ENCODE data around the gene SZRD1.

The SZRD1 gene

DNA sequence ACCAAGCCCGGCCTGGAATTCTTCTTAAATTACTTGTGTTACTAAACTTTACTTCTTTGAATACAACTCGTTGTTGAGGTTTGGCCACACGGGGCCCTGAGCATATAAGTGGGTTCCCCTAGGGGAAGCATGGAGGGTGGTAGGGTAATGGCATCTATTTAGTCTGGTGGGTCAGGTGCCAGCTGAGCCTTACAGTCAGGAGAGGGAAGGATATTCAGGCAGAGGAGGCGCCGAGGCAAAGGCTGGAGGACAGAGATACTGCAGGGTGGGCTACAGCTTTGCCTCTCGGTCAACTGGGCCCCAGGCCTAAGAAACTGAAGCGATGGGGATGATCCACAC is 73.1 kb downstream of the SZRD1 start:
- peak; percentile 17 for DNase-seq (ENCODE audit: low read depth, low spot score)

DNA sequence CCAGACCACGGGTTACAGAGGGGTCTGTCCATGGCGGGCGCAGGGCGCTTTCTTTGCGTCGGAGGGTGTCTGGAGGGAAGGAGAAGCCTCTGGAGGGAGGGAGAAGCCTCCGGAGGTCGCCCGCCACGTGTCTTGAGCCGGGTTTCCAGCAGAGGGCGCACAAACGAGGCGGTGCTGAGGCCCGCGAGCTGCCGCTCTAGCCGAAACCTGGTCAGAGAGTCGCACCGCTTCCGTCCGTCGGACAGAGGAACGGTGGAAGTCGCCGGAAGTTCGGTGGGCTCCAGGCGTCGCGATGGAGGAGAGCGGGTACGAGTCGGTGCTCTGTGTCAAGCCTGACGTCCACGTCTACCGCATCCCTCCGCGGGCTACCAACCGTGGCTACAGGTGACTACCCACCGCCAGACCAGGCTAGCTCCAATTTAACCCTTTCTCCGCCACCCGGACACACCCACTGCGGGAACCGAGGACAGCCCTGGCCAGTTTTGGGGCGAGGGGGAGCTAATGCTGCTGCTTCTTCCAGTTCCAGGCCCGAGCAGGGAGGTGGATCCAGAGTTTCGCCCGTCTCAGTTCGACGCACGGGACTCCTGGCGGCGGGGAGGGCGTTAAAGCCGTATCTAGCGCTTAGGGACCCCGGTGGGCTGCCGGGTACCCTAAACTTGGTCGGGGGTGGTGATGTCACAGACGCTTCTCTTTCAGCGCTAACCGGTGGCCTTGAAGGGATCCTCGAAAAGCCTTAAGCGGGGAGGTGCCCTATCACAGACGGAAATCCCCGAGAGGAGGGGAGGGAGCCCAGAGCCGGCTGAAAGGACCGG is 73.6 kb downstream of the SZRD1 start, which contains the start of gene NECAP2:
NECAP2 (plus strand) TSS at position 255 of the 812 bp plus-strand sequence; CDS start at position 293, 38 bp downstream.
- peak; percentile 76 for DNase-seq (ENCODE audit: low read depth, low spot score)

DNA sequence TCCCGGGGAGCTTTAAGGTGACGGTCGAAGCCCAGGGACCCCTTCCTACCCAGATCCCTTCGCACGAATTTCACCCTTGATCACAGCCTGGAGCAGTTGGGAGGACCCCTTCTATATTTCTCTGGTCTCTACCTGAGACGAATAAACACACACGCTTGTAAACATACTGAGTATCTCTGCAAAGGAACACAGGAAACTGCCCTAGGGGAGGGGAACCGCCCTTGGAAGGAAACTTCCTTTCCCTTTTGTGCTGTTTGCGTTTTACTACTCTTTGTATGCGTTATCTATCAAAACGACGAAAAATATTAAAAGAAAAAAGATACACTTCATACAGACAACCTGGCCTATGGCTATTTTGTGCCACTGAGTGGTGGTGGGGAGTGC is 74.2 kb downstream of the SZRD1 start:
- no peak for DNase-seq (ENCODE audit: low read depth, low spot score)

- DNase-seq (ENCODE audit: low read depth, low spot score) = no peak
Measured at GRCh38 chr1:16442265-16442664, 75.2 kb downstream of the SZRD1 start.

DNA sequence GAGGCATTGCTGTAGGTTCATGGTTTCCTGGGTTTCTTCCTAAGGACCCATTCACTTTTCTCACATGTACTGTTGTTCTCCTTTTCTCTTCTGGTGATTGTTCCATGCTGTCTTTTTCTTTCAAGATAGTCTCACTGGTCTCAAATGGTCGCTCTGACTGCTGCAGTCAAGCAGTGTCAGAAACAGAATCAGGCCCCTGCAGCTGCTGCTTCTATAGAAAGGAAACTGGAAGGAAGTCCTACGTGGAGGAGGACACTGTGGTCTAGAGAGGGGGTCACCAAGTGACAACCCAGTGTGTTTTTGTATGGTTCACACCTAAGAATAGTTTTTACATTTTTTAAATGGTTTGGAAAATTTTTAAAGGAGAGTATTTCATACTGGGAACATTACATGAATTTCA is 75.9 kb downstream of the SZRD1 start:
- no peak for DNase-seq (ENCODE audit: low read depth, low spot score)

DNA sequence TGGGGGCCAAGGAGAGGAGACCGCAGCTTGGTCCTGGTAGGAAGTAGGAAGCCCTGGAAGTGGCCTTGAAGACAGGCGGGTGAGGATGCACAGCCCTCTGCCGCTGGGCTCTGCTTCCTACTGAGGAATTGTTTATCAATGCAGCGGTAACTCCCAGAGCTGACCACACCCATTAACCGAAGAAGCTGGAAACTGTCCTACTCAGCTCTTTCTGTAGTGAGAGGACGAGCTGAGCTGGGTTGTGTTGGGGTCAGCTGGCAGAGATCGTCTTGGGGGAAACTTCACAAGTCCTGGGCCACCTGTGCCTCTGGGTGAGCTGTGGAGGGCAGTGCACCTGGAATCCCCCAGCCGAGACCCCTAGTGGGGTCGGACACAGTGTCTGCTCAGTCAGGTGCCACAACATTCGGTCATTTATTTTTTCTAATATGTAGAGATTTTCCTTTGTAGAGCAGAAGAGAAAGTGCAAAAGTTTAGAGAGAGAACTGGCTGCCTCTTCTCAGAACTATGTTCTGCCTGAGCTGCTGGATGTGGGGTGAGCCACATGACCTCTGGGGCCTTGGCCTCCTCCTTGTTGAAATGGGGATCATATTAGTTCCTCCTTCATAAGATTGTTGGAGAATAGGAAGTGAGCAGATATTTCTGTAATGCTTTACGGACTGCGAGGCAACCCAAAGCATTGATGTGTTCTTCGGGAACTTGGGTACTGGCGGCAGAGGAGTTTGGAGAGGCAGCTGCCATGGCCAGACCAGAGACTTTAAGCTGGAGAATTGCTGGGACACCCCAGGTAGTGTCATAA is 77.1 kb downstream of the SZRD1 start:
- DNase-seq (ENCODE audit: low read depth, low spot score) = no peak

GRCh38 chr1:16445052-16445451 is 78.0 kb downstream of the SZRD1 start:
- DNase-seq (ENCODE audit: low read depth, low spot score) = no peak

DNA sequence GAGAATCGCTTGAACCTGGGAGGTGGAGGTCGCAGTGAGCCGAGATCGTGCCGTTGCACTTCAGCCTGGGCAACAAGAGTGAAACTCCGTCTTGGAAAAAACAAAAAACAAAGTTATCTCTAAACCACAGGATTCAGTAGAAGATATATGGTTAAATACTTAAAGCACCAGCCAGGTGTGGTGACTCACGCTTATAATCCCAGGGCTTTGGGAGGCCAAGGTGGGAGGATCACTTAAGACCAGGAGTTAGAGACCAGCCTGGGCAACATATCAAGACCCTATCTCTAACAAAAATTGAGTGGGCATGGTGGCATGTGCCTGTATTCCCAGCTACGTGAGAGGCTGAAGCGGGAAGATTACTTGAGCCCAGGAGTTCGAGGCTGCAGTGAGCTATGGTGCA is 79.1 kb downstream of the SZRD1 start:
- DNase-seq (ENCODE audit: low read depth, low spot score) = no peak

- DNase-seq (ENCODE audit: low read depth, low spot score) = no peak
Measured at GRCh38 chr1:16447641-16448040, 80.6 kb downstream of the SZRD1 start.
